Motor neuron (in vitro differentiated cells): ENCODE results near the gene SUN5. TPM values are rescaled to one million over a fixed set of nuclear protein-coding genes. Genes with fewer than 3 reads are reported as not detected.
"Not testable (repeated sequence)": the region's sequence is repeated elsewhere in the genome, so short reads cannot be mapped to it uniquely, and the experiment has no call there.

ENCODE experiments used
- ATAC-seq, 8 experiments: fragments of 200-7000 bp; cut with Tn5 transposase; replicated peaks in 6 of 8; 2 replicates each; pipeline ENCODE4 v1.8.0; 2021; ENCODE audit warnings: mild to moderate bottlenecking in 8 of 8, moderate library complexity in 8 of 8
- H3K27ac ChIP-seq, 2 donors: fragments of 250-450 bp; sonication (Bioruptor Pico); 2 replicates each; pipeline ENCODE4 v1.9.0; 2021; ENCODE audit warnings: antibody characterized with exemption in 2 of 2, mild to moderate bottlenecking in 2 of 2, moderate library complexity in 1 of 2
- H3K4me1 ChIP-seq, 2 donors: fragments of 250-450 bp; sonication (Bioruptor Pico); replicated peaks in 1 of 2; 2 replicates each; pipeline ENCODE4 v1.6.1; 2021; ENCODE audit warnings: antibody characterized with exemption in 2 of 2, mild to moderate bottlenecking in 2 of 2, moderate library complexity in 1 of 2
- H3K4me3 ChIP-seq, 5 donors: fragments of 250-450 bp; sonication (Bioruptor Pico); 2 replicates each; pipeline ENCODE4 v1.9.0; 2021; ENCODE audit warnings: antibody characterized with exemption in 5 of 5, mild to moderate bottlenecking in 5 of 5, moderate library complexity in 4 of 5
- WGBS, 10 experiments: fragments of 450-650 bp; shearing (Covaris generic); methylation state at CpG; one replicate each; pipeline ENCODE4 v1.0.0; 2022; 5-methylcytosine and 5-hydroxymethylcytosine counted together
- in situ Hi-C, 9 experiments: fragments of 400-800 bp; cut with MboI; loops; one replicate each; pipeline ENCODE4 v1.15.0; 2021; ENCODE audit warnings: low sequenced_read_pairs in 9 of 9, low pct_unique_long_range_greater_than_20kb in 2 of 9; ENCODE audit not compliant: unreplicated experiment in 9 of 9
- total RNA-seq, 8 experiments: library from RNA; unstranded; fragments of 300-600 nt; gene quantifications; 2 replicates each; pipeline versions ENCODE4 v1.2.3 to v1.2.4, GENCODE V29; 2022

Gene SUN5
- total RNA-seq, 8 experiments from 2014 or later: not detected

DNA sequence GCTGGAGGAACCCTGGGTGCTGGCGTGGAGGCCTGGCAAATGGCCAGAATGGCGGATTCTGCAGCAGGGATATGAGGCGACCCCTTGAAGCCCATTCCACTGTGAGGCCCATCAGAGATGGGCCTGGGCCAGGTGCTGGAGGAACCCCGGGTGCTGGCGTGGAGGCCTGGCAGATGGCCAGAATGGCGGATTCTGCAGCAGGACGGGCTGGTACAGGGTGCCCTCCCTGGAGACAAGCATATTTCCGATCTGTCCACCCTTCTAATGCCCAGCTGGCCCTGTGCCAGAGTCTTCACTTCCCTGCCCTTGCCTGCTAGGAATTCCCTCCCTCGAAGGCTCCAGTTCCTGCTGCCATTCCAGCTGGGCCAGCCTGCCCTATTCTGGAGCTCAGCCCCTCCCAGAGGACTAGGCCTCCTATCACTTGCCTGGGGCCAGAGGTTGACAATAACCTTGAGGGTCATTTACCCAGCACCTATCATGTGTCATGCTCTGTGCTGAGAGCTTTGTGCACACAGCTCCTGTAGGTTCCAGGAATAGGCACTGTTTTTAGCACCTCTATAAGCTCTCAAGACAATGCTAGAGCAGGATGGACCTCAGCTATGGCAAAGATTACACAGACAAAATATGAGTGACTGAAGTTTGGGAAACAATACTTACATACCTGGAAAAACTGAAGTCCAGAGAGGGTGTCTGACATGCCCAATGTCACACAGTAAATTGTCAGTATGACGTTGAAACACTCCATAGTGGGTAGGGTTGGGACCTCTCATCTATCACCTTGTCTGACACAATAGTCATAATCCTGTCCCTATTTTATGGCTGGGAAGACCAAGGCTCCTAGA lies 21.4 kb downstream of the SUN5 start:
- ATAC-seq: peak in 2 of 8 experiments; percentile 19 to 32
- Histone ChIP-seq H3K4me1 (peaks cover 9 to 14% of the 10 kb centered on the region in 2 donors), H3K27ac (no peak overlapping the region), H3K4me3 (no peak overlapping the region)
- WGBS, 10 experiments: 0 to 86% (median 15%) methylated on average over 1 to 4 of the region's 10 CpGs; no CpG with 5 or more reads in 6 of the 10 experiments
- in situ Hi-C loops: no loop called here

DNA sequence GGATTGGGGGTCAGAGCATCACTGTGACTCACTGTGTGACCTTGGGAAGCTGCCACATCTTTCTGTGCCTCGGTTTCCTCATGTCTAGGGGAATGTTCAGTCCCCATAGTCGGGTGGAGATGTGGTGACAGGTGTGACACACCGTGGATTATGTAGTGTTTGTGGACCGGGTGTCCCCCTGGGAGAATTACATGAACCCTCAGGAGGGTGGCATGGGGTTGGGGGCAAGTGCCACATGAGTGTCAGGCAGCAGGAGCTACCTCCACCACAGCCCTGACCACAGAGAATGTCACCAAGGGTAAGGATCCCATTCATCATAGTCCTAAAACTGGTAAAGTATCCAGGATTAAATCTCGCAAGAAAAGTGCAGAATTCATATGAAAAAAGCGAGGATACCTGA lies 23.2 kb downstream of the SUN5 start:
- Histone ChIP-seq H3K27ac (peak overlapping the region in 1 of 2 donors; percentile 53), H3K4me1 (peaks cover 9 to 14% of the 10 kb centered on the region in 2 donors), H3K4me3 (no peak overlapping the region)
- in situ Hi-C loops: no loop called here
- ATAC-seq: no peak
- WGBS, 10 experiments: 0 to 100% (median 90%) methylated on average over 1 to 5 of the region's 6 CpGs; no CpG with 5 or more reads in 1 of the 10 experiments

GRCh38 chr20:32980131-32980941 lies 23.9 kb downstream of the SUN5 start:
- H3K4me1 ChIP-seq: peaks cover 9 to 14% of the 10 kb centered on the region in 2 donors
- in situ Hi-C loops: no loop called here
- no peak overlapping the region for H3K4me3 ChIP-seq

DNA sequence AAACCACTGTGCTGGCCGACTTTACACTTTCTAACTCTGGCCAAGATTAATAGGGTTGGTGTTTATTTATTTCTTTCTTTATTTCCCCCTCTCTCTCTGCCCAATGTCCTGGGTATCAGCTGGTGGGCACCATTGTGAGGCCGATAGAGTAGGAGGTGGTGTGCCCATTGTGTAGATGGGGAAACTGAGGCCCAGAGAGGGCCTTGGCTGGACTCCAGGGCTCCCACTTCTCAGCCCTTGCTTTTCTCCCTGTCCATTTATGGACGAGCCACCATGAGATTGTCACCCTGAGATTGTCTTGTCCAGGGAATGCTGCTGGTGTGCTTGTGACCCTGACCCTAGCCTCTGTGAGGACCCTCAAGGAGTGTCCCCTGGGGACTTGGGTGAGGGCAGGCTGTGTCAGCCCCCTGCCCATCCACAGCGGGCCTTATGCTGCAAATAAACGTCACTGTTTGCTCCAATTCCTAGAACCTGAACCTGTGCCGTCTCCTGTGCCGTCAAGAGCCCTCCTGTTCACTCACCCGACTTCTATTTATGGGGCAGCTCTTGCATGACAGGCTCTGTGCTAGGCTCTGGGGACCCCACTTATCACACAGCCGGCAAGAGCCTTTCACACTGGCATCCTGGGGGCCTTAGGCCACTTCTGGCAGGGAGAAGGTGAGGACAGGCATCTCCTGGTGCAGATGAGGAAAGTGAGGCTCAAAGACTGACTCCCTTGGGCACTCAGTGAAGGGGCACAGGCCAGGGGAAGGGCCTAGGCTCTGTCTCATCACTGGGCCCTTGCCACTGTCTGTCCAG lies 24.8 kb downstream of the SUN5 start:
- no peak for ATAC-seq
- H3K4me3 ChIP-seq: no peak overlapping the region
- WGBS, 10 experiments: 0 to 93% (median 60%) methylated on average over 1 to 7 of the region's 9 CpGs; no CpG with 5 or more reads in 3 of the 10 experiments
- in situ Hi-C loops: no loop called here
- H3K4me1 ChIP-seq: peaks cover 9 to 14% of the 10 kb centered on the region in 2 donors
- H3K27ac ChIP-seq: peak overlapping the region in 1 of 2 donors; percentile 56

More at GRCh38 chr20:32980131-32980941, 23.9 kb downstream of the SUN5 start:
- WGBS, 10 experiments: 0% methylated on average over 1 of the region's 19 CpGs; no CpG with 5 or more reads in 9 of the 10 experiments
- ATAC-seq: peak in 5 of 8 experiments; percentile 82 to 89 (median 87)
- peak overlapping the region in 1 of 2 donors; percentile 56 for H3K27ac ChIP-seq

DNA sequence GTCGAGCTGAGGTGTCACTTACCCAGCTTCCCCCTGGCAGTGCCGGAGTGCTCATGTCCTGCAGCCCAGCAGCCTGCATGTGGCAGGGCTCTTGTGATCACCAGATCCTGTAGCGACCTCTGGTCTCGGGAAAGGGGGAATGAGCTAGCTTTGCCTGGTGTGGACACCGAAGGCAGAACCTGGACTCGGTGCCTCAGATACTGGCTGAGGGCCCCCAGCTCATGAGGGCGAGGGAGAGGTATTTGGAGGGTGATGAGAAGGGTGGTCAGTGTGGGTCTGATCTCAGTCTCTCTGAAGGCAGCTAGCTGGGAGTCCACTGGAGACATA lies 26.3 kb downstream of the SUN5 start:
- no peak for ATAC-seq
- in situ Hi-C loops: no loop called here
- WGBS, 10 experiments: 50 to 100% (median 86%) methylated on average over 1 to 5 of the region's 7 CpGs; no CpG with 5 or more reads in 6 of the 10 experiments
- H3K27ac ChIP-seq: no peak overlapping the region
- no peak overlapping the region for H3K4me3 ChIP-seq
- H3K4me1 ChIP-seq: peaks cover 9 to 14% of the 10 kb centered on the region in 2 donors

DNA sequence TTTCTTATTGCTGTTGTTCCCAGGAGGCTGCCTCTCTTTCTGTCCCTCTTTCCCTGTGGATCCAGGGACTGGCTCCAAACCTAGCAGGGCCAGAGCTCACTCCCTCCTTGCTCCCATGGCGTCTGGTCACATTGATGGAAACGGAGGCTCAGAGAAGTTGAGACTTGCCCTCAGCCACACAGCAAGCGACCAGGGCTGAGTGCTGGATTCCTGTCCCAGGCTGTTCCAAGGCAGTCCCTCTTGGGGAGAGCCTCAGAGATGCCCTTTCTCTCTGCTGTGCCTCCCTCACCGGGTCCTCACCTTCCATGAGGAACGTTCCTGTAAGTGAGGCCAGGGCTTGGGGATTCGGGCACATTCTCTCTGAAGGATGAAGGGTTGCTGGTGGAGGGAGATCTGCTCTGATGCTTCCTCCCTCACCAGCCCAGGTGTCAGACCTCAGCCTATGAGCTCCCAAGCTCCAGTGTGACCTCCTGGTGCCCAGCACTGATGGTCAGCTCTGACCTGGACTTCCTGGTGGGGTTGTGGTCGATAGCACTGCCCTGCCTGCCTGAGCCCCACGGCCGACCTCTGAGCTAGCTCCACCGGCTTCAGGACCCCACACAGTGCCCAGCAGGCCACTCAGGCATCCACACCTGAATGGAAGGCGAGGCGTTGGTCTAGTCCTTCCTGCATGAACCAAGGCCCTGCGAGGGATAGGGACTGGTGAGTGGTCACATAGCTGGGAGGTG lies 26.8 kb downstream of the SUN5 start:
- 10 to 100% (median 80%) methylated on average over 1 to 5 of the region's 13 CpGs; no CpG with 5 or more reads in 3 of the 10 experiments for WGBS, 10 experiments
- in situ Hi-C loops: no loop called here
- H3K4me3 ChIP-seq: no peak overlapping the region
- peaks cover 9 to 14% of the 10 kb centered on the region in 2 donors for H3K4me1 ChIP-seq
- ATAC-seq: no peak
- H3K27ac ChIP-seq: no peak overlapping the region

GRCh38 chr20:32976746-32977145 lies 27.5 kb downstream of the SUN5 start:
- 79 to 100% (median 88%) methylated on average over 1 to 5 of the region's 6 CpGs; no CpG with 5 or more reads in 4 of the 10 experiments for WGBS, 10 experiments
- in situ Hi-C loops: no loop called here
- no peak overlapping the region for H3K4me3 ChIP-seq
- ATAC-seq: no peak
- H3K4me1 ChIP-seq: peaks cover 16 to 21% of the 10 kb centered on the region in 2 donors
- no peak overlapping the region for H3K27ac ChIP-seq

DNA sequence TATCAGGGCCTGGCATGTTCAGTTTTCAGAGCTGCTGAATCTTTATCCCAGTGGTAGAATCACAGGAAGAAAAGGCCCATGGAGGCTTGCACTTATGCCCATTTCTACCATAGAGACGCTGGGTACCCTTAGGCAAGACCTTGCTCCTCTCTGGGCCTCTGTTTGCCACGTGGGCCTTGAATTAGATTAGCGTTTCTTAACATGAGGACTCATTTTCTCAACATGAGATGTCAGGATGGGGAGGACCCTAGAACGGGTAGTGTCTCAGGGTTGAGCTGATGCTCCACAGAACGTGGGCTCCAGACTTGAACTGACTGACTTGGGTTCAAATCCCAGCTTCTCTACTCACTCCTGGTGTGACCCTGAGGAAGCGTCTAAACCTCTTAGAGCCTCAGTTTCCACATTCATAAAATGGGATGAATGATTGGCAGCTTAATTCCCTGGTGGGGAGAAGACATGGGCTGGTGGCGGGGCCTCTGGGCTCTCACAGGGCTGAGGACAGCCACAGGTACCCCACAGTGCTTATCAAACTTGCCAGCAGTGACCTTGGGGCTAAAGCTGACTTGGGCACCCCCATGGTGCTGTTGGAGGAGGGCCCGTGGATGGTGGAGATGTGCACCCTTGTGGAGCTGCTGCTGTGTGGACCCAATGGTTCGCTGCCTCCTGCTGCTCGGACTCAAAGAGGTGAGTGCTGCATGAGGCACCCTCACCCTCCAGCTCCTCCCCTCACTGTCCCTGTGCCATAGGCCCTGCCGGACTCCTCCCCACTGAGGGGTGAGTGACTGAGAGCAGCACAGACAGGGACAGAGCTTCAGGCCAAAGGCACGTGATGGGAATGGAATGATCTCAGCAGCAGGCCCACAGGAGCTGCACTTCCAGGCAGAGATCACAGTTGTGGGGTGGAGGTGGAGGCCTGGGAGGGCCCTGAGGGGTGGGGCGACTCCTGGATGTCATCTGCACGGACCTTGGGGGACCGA lies 28.2 kb downstream of the SUN5 start:
- Histone ChIP-seq H3K4me3 (no peak overlapping the region), H3K4me1 (peaks cover 20 to 23% of the 10 kb centered on the region in 2 donors), H3K27ac (no peak overlapping the region)
- 18 to 94% (median 76%) methylated on average over 1 to 6 of the region's 15 CpGs; no CpG with 5 or more reads in 2 of the 10 experiments for WGBS, 10 experiments
- in situ Hi-C loops: no loop called here
- peak in 7 of 8 experiments; percentile 19 to 91 (median 66) for ATAC-seq

DNA sequence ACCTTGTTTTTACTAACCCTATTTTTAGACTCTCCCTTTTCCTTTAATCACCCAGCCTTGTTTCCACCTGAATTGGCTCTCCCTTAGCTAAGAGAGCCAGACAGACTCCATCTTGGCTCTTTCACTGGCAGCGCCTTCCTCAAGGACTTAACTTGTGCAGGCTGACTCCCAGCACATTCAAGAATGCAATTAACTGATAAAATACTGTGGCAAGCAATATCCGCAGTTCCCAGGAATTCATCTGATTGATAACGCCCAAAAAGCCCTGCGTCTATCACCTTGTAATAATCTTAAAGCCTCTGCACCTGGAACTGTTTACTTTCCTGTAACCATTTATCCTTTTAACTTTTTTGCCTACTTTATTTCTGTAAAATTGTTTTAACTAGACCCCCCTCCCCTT lies 29.1 kb downstream of the SUN5 start:
- H3K27ac ChIP-seq, H3K4me3 ChIP-seq, ATAC-seq, in situ Hi-C loops: not testable (repeated sequence)
- peaks cover 12 to 17% of the 10 kb centered on the region in 2 donors for H3K4me1 ChIP-seq
- 40 to 100% (median 91%) methylated on average over 1 to 4 of the region's 4 CpGs; no CpG with 5 or more reads in 5 of the 10 experiments for WGBS, 10 experiments

DNA sequence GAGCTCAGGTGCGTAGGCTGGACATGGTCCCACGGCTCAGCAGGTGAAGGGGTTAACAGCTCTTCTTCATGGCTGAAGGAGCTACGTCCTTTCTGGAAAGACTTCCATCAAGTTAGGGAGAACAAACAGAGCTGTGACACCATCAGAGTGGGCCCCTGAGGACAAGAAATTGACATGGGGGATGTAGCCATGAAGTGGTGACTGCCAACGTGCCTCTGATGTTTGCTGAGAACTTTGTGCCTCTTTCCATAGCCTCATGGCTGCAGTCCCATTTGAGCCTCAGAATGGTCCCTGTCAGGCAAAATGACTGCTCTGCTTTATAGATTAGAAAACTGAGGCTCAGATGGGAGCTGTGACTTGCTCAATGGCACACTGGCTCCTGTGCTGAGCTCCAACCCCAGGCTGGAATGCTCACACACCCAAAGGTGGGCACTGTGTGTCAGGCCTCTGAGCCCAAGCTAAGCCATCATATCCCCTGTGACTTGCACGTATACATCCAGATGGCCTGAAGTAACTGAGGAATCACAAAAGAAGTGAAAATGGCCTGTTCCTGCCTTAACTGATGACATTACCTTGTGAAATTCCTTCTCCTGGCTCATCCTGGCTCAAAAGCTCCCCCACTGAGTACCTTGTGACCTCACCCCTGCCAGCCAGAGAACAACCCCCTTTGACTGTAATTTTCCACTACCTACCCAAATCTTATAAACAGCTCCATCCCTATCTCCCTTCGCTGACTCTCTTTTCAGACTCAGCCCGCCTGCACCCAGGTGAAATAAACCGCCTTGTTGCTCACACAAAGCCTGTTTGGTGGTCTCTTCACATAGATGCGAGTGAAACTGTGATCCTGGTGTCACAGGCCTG lies 29.8 kb downstream of the SUN5 start:
- WGBS, 10 experiments: 27 to 93% (median 80%) methylated on average over 1 to 7 of the region's 9 CpGs; no CpG with 5 or more reads in 1 of the 10 experiments
- ATAC-seq, in situ Hi-C loops, H3K27ac ChIP-seq, H3K4me3 ChIP-seq: not testable (repeated sequence)
- peaks cover 10 to 11% of the 10 kb centered on the region in 2 donors for H3K4me1 ChIP-seq
